G401 (cell line): ENCODE measurements around the gene CDKAL1. TPM values are rescaled to one million over a fixed set of nuclear protein-coding genes. Genes with fewer than 3 reads are reported as not detected.

Experiments used
- DNase-seq: peaks from one replicate; pipeline ENCODE4 v3.0.0-alpha.2; 2015; ENCODE audit warnings: low spot score
- in situ Hi-C: cut with HindIII; loops from 2 replicates; pipeline ENCODE4 v1.10.0; 2016; ENCODE audit warnings: low sequenced_read_pairs, mixed read lengths
- total RNA-seq: library from RNA; depleted of rRNA; stranded (reverse); fragments of >200 nt; shearing (Covaris generic); gene quantifications from 2 replicates; pipeline ENCODE4 v1.2.3, GENCODE V29; 2014

Gene CDKAL1
- total RNA-seq, 1 experiment from 2014 or later = 25.7 TPM

DNA sequence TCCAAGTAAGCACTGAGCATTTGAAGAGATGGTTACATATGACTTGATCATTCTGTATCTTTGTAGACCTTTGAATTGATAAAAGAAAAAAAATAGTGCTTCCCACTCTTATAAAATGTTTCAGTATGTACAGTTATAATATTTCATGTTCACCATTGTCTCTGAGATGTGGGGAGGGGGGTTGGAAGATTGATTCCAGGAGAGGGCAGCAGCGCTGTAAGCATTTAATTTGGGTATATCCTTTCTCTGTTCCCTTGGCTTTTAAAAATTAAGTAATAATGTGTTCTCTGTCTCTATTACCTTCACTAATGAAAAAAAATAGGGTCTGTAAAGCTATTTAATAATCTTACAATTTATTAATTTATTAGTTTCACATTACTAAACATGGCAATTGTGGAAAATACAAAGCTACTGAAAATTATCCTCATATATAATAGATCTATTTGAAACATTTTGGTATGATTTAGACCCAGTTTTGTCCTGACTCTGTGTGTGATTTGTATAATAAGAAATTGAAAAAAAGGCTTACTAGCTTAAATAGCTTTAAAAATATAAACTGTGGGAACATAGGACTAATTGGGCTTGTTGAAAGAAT, 341.2 kb downstream of the CDKAL1 start:
- in situ Hi-C loops = no loop called here
- DNase-seq = no peak

DNA sequence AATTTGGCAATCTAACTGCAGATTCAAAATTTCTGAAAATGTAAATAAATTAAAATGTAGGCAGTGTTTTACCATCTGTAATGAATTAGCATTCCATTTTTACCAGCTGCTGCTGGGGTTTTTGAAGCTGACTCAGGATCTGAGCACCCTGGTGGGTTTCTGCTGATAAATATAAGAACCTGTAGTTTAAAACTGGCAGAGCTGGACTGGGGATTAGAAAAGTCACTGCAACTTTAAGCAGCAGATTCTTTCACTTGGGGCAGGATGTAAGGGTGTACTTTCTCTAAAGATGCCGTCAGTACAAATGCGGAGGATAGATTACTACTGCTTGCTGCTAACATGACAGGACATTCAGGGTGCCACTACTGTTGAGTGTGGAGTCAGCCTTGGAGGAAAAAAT, 341.8 kb downstream of the CDKAL1 start:
- no peak for DNase-seq
- in situ Hi-C loops = no loop called here

DNA sequence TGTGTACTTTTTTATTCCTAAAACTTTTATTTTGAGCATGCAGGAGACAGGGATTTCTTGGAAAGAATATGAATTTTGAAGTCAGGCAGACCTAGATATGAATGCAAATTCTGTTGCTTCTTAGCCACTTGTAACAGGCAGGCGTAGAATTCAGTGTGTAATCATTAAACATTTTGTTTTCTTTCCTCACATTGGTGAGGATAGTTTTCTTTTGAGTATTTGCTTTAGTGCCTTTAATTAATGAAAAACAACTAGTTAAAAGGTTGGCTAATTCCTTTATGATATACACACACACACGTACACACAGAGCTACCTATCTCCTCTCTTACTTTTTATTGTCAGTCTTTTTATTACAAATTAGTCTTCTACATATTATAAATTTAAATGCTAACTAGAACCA, 342.3 kb downstream of the CDKAL1 start:
- in situ Hi-C loops = no loop called here
- no peak for DNase-seq

GRCh38 chr6:20877008-20877937, 343.0 kb downstream of the CDKAL1 start:
- DNase-seq = no peak
- in situ Hi-C loops = no loop called here

DNA sequence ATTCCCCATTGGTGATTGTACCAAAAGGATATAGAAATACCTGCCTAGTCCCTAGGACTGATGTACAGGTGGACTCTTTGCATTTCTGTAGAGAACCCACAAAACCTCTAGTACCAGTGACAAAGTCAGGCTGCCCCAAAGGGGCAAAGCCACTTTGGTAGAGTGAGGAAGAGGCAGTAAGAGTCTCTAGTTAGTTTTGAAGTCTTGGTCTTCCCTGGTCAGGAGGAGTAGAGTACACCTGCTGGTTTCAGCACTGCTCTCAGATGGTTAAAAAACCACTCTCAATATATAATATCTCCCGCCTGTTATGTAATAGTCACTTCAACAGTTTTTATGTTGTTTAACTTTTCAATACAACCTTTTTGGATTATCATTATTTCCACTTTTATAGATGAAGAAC, 344.9 kb downstream of the CDKAL1 start:
- in situ Hi-C loops = no loop called here

DNA sequence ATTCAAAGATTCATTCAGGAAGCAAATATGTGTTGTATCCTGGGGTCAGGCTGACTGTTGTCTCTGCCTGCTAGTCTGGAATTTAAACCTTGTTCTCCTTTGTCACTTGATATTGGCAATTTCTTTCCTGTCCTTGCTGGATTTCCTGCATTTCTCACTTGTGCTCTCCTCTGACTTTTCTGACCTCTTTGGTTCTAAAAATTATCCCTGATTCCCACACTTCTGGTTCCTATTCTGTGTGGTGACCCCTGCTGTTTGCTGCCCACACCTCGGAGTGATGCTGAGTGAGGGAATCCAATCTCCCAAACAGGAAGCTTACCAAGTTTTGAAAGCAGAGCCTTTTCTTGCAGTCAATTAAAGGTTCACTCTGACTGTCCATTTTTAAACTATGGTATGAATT, 345.3 kb downstream of the CDKAL1 start:
- in situ Hi-C loops = no loop called here
- DNase-seq = no peak

More for the DNA sequence above, 344.9 kb downstream of the CDKAL1 start:
- DNase-seq = no peak

DNA sequence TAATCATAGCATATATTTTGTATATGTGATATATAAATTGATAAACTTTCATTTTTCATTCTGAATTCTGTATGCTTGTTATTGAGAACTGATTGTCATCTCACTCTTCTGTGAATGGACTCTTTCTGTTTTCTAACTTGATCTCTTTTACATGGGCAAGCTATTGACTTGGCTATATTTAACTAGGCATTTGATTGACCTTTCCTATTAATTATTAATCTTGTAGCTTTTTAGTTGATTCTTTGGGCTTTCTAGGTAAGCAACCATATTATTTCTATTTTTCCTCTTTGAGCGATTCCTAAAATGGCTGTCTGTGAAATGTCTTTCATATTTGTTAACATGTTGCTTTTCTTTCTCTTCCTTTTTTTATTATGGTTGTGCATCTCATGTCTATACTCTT, 347.1 kb downstream of the CDKAL1 start:
- DNase-seq = no peak
- in situ Hi-C loops = no loop called here

DNA sequence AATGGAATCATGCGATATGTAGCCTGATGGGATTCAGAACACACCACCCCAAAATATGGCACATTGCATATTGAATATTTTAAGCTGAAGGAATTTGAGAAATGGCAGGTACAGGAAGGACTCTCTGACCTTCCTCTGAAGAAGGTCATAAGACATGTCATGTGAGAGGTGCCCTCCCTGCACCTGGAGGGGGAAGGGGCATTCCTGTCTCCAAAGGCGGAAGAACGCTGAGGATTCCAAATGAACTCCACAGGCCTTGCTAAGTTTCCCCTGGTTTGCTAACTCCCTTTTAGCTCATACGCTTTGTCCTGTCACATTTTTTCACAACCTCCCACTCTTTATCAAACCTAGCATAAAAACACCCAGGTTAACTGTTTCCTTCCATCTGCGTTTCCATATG, 347.8 kb downstream of the CDKAL1 start:
- in situ Hi-C loops = no loop called here

DNA sequence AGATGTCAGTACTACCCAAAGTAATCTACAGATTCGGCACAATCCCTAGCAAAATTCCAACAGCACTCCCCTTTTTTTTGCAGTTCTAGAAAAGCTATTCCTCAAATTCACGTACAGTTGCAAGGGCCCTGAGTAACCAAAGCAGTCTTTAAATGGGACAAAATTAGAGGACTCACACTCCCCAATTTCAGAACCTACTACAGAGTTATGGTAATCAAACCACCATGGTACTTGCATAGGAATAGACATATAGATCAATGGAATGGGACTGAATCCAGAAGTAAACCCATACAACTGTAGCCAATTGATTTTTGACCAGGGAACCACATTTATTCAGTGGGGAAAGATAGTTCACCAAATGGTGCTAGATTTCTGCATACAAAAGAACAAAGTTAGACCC, 350.8 kb downstream of the CDKAL1 start:
- in situ Hi-C loops = no loop called here
- no peak for DNase-seq

More for the DNA sequence above, 347.8 kb downstream of the CDKAL1 start:
- no peak for DNase-seq

DNA sequence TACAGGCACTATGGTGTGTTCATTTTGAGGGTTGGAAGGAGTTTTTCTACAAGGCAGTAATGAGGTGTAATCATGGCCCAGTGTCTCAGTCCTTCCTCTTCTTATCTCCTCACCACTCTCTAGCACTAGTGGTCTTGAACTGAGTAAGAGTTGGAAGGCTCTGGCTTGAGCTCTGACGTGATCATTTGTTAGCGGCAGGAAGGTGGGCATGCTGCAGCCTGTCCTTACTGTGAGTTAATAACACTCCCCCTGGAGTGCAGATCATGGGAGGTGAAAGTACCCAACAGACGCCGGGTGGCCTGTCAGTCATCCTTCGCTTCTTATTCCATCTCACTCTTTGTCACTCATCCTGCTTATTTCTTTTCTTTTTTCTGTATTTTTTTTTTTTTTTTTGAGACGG, 356.9 kb downstream of the CDKAL1 start:
- no peak for DNase-seq
- in situ Hi-C loops = no loop called here

DNA sequence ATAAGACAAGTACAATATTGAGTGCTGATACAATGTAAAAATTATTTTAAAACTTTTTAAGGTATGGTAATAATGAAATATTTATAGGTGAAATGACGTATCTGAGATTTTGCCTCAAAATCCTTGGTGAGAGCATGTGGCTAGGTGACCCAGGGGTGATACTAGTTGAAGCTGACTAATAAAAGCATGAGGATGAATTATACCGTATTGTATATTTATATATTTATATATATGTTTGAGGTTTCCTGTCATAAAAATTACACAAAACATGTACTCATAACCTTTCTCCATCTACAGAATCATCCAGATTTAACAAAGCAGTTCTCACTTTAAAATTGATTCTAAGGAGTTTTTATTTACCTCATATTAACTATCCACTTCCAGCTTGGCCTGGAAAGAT, 358.1 kb downstream of the CDKAL1 start:
- DNase-seq = no peak
- in situ Hi-C loops = no loop called here

DNA sequence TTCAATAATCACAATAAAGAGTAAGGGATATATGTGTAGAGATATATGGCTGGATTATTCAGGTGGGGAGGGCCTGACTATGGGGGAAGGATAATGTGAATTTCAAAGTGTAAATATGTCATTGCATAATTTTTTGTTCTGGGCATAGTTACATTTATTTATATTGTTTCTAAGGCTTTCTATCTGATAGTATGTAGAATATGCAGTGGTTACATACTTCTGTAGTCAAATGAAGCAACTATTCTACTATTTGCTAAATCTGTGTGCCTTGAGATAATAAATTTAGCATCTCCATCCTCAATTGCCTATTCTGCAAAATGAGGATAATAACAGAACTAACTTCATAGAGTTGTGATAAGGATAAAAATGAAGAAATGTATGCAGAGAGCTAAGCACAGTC, 359.2 kb downstream of the CDKAL1 start:
- no peak for DNase-seq
- in situ Hi-C loops = no loop called here

DNA sequence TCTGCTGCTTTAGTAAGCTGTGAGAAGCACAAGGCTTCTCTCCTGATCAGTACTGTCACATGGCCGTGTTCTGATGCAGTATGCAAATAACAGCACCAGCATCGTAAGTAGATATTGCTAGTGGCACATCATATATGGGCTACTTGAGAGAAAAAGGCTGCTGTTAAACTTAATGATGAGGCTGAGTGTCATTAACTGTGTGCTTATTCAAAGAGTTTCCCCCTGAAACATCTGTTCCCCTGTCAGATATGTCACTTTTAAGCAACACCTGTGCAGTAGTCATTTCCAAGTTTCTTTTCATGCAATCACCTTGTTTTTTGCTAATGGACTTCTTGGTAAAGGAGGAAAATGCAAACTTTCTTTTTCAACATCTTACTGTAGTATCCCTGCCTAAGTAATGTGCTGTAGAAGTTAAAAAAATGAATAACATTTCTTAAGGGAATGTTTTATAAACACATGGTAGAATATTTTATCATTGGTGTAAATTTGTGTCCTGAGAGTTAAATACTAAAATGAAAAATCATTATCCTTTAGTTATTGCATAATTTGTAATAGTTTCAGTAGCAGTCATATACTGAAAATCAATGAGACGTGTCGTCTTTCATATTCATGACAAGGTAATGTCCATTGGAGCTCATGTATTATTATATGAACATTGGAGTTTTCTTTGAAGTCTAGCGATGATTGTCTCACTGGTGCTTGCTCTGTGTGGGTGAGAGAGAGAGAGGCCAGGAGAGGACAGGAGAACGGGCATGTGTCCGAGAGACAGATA, 366.3 kb downstream of the CDKAL1 start:
- DNase-seq = no peak
- in situ Hi-C loops = no loop called here

DNA sequence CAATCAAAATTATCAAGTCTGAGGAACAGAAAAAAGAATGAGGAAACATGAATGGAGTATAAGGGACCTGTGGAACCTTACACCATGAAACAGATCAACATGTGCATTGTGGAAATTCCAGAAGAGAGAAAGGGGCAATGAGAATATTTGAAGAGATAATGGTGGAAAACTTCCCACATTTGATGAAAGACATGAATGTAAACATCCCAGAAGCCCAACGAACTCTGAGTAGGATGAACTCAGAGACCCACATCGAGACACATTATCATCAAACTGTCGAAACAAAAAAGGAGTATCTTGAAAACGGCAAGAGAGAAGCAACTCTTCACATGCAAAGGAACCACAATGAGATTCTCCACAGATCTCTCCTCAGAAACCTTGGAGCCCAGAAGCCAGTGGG, 371.1 kb downstream of the CDKAL1 start:
- DNase-seq = no peak
- in situ Hi-C loops = no loop called here

DNA sequence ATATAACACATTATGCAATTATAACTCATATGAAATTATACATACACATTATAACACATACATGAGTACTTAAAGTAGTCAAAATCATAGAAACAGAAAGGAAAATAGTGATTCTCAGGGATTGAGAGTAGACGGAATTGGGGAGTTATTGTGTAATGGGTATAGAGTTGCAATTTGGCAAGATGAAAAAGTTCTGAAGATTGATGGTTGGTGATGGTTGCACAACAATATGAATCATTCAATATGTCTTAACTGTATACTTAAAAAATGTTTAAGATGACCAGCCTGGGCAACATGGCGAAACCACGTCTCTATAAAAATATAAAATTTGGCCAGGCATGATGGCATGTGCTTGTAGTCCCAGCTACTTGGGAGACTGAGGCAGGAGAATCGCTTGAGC, 372.7 kb downstream of the CDKAL1 start:
- in situ Hi-C loops = no loop called here
- DNase-seq = no peak

- DNase-seq = no peak
- in situ Hi-C loops = no loop called here
These were observed 373.3 kb downstream of the CDKAL1 start for GRCh38 chr6:20907486-20908071.

GRCh38 chr6:20909621-20910020, 375.4 kb downstream of the CDKAL1 start:
- in situ Hi-C loops = no loop called here
- no peak for DNase-seq

DNA sequence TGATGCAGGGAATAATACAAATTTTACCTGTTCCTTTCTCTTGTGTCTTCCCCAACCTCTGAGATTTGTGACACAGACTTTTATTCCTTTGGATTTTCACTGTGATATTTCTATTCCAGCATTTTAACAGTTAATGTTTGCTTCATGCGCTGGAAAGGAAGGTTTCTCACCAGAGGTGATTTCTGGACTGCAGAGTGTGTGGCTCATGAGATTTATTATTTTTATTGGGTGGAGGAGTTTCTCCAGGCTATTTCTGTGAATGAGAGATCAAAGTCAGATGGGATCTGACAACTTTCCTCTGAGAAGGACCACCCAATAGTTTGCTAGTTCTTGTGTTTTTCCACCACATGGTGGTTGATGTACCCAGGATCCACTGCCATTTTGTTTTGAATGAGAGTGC, 377.5 kb downstream of the CDKAL1 start:
- DNase-seq = no peak
- in situ Hi-C loops = no loop called here

- in situ Hi-C loops = no loop called here
- DNase-seq = no peak
These were observed 380.9 kb downstream of the CDKAL1 start for GRCh38 chr6:20915156-20915555.

GRCh38 chr6:20915626-20916025, 381.4 kb downstream of the CDKAL1 start:
- in situ Hi-C loops = no loop called here
- DNase-seq = no peak
